IgD-negative memory B cell (primary cell): ENCODE results near the gene ELOVL6. TPM values are rescaled to one million over a fixed set of nuclear protein-coding genes. Genes with fewer than 3 reads are reported as not detected.
"Not testable (repeated sequence)": the region's sequence is repeated elsewhere in the genome, so short reads cannot be mapped to it uniquely, and the experiment has no call there.

Source experiments
- H3K27ac Mint-ChIP-seq, 3 donors: one replicate each; pipeline ENCODE4 v1.8.0; 2020 to 2022; ENCODE audit warnings: mild to moderate bottlenecking in 3 of 3, mixed read lengths in 3 of 3, moderate library complexity in 1 of 3
- H3K27me3 Mint-ChIP-seq: one replicate; pipeline ENCODE4 v1.8.0; 2021; ENCODE audit warnings: mixed read lengths
- H3K36me3 Mint-ChIP-seq: one replicate; pipeline ENCODE4 v1.8.0; 2020; ENCODE audit warnings: mild to moderate bottlenecking, mixed read lengths
- H3K4me1 Mint-ChIP-seq, 3 donors: one replicate each; pipeline ENCODE4 v1.8.0; 2020 to 2022; ENCODE audit warnings: mixed read lengths in 3 of 3, mild to moderate bottlenecking in 1 of 3
- H3K4me3 Mint-ChIP-seq, 4 donors: one replicate each; pipeline ENCODE4 v1.8.0; 2020 to 2022; ENCODE audit warnings: mild to moderate bottlenecking in 4 of 4, mixed read lengths in 4 of 4, moderate library complexity in 3 of 4
- H3K9me3 Mint-ChIP-seq, 3 donors: one replicate each; pipeline ENCODE4 v1.8.0; 2020 to 2021; ENCODE audit warnings: mixed read lengths in 3 of 3, mild to moderate bottlenecking in 1 of 3
- polyA plus RNA-seq: library from polyadenylated mRNA; unstranded; fragments of 300-500 nt; fragmentation: Illumina TruSeq; gene quantifications from one replicate; pipeline ENCODE4 v1.2.3, GENCODE V29; 2021

The ELOVL6 gene
- 0.08 TPM for polyA plus RNA-seq

GRCh38 chr4:110198435-110199416 is at the start of gene ELOVL6:
TSS of gene ELOVL6 (minus strand) at chr4:110198615. CDS start at chr4:110198335, 280 bp downstream.
- H3K27me3 Mint-ChIP-seq, result peaks cover 2% of the 10 kb centered on the region
- H3K4me3 Mint-ChIP-seq, result peak within 1 kb of the TSS; percentile 91 to 99 (median 96)
- peak within 1 kb of the TSS; percentile 27 to 94 (median 83) for H3K27ac Mint-ChIP-seq
- H3K4me1 Mint-ChIP-seq, result peaks cover 12 to 17% (median 14%) of the 10 kb centered on the region in 3 donors
- no peaks in the 10 kb centered on the region for H3K36me3 Mint-ChIP-seq
- H3K9me3 Mint-ChIP-seq, result no peaks in the 10 kb centered on the region

- Mint-ChIP-seq H3K36me3 (no peaks in the 10 kb centered on the region), H3K27me3 (no peaks in the 10 kb centered on the region), H3K4me1 (no peaks in the 10 kb centered on the region), H3K9me3 (no peaks in the 10 kb centered on the region), H3K27ac (no peak overlapping the region), H3K4me3 (no peak overlapping the region)
Observed at GRCh38 chr4:110248100-110248499, 49.7 kb upstream of the ELOVL6 start.

GRCh38 chr4:110247591-110247990 is 49.2 kb upstream of the ELOVL6 start:
- Mint-ChIP-seq H3K27ac (no peak overlapping the region), H3K9me3 (no peaks in the 10 kb centered on the region), H3K36me3 (no peaks in the 10 kb centered on the region), H3K4me1 (no peaks in the 10 kb centered on the region), H3K4me3 (no peak overlapping the region), H3K27me3 (no peaks in the 10 kb centered on the region)

GRCh38 chr4:110245577-110245976 is 47.2 kb upstream of the ELOVL6 start:
- Mint-ChIP-seq H3K4me1 (no peaks in the 10 kb centered on the region), H3K27ac (no peak overlapping the region), H3K4me3 (no peak overlapping the region), H3K9me3 (no peaks in the 10 kb centered on the region), H3K27me3 (no peaks in the 10 kb centered on the region), H3K36me3 (no peaks in the 10 kb centered on the region)

- peaks cover 6% of the 10 kb centered on the region for H3K27me3 Mint-ChIP-seq
- peaks cover 0 to 2% (median 0%) of the 10 kb centered on the region in 3 donors for H3K9me3 Mint-ChIP-seq
- H3K36me3 Mint-ChIP-seq, result no peaks in the 10 kb centered on the region
- no peak overlapping the region for H3K4me3 Mint-ChIP-seq
- H3K27ac Mint-ChIP-seq, result no peak overlapping the region
- H3K4me1 Mint-ChIP-seq, result peaks cover 0 to 2% (median 0%) of the 10 kb centered on the region in 3 donors
Observed at GRCh38 chr4:110236324-110236723, 37.9 kb upstream of the ELOVL6 start.

- not testable (repeated sequence) for H3K27me3 Mint-ChIP-seq, H3K36me3 Mint-ChIP-seq, H3K9me3 Mint-ChIP-seq, H3K4me3 Mint-ChIP-seq, H3K4me1 Mint-ChIP-seq, H3K27ac Mint-ChIP-seq
Observed at GRCh38 chr4:110233581-110233980, 35.2 kb upstream of the ELOVL6 start.

- no peak overlapping the region for H3K4me3 Mint-ChIP-seq
- peaks cover 0 to 3% (median 2%) of the 10 kb centered on the region in 3 donors for H3K9me3 Mint-ChIP-seq
- peaks cover 4% of the 10 kb centered on the region for H3K27me3 Mint-ChIP-seq
- H3K4me1 Mint-ChIP-seq, result peaks cover 0 to 2% (median 0%) of the 10 kb centered on the region in 3 donors
- H3K36me3 Mint-ChIP-seq, result no peaks in the 10 kb centered on the region
- no peak overlapping the region for H3K27ac Mint-ChIP-seq
Observed at GRCh38 chr4:110231869-110232268, 33.5 kb upstream of the ELOVL6 start.

GRCh38 chr4:110229266-110229665 is 30.9 kb upstream of the ELOVL6 start:
- Mint-ChIP-seq H3K27ac (peak overlapping the region in 1 of 3 donors; percentile 57), H3K27me3 (no peaks in the 10 kb centered on the region), H3K4me3 (no peak overlapping the region), H3K36me3 (no peaks in the 10 kb centered on the region), H3K9me3 (peaks cover 0 to 3% (median 2%) of the 10 kb centered on the region in 3 donors), H3K4me1 (peaks cover 0 to 2% (median 0%) of the 10 kb centered on the region in 3 donors)

- Mint-ChIP-seq H3K4me3 (no peak overlapping the region), H3K9me3 (peaks cover 0 to 3% (median 0%) of the 10 kb centered on the region in 3 donors), H3K27me3 (peaks cover 3% of the 10 kb centered on the region), H3K36me3 (no peaks in the 10 kb centered on the region), H3K27ac (no peak overlapping the region), H3K4me1 (no peaks in the 10 kb centered on the region)
Observed at GRCh38 chr4:110224812-110225211, 26.4 kb upstream of the ELOVL6 start.

GRCh38 chr4:110224142-110224541 is 25.7 kb upstream of the ELOVL6 start:
- no peaks in the 10 kb centered on the region for H3K36me3 Mint-ChIP-seq
- H3K4me1 Mint-ChIP-seq, result no peaks in the 10 kb centered on the region
- H3K27me3 Mint-ChIP-seq, result peaks cover 3% of the 10 kb centered on the region
- H3K4me3 Mint-ChIP-seq, result no peak overlapping the region
- H3K27ac Mint-ChIP-seq, result no peak overlapping the region
- H3K9me3 Mint-ChIP-seq, result peaks cover 1 to 5% (median 4%) of the 10 kb centered on the region in 3 donors

GRCh38 chr4:110218935-110219334 is 20.5 kb upstream of the ELOVL6 start:
- H3K4me1 Mint-ChIP-seq, H3K27ac Mint-ChIP-seq, H3K36me3 Mint-ChIP-seq, H3K4me3 Mint-ChIP-seq, H3K27me3 Mint-ChIP-seq: not testable (repeated sequence)
- peaks cover 6 to 11% (median 9%) of the 10 kb centered on the region in 3 donors for H3K9me3 Mint-ChIP-seq

GRCh38 chr4:110217181-110217580 is 18.8 kb upstream of the ELOVL6 start:
- not testable (repeated sequence) for H3K4me3 Mint-ChIP-seq, H3K27ac Mint-ChIP-seq

GRCh38 chr4:110216129-110216528 is 17.7 kb upstream of the ELOVL6 start:
- peaks cover 0 to 1% (median 0%) of the 10 kb centered on the region in 3 donors for H3K4me1 Mint-ChIP-seq
- H3K9me3 Mint-ChIP-seq, result peaks cover 6 to 11% (median 9%) of the 10 kb centered on the region in 3 donors
- H3K4me3 Mint-ChIP-seq, result no peak overlapping the region
- H3K36me3 Mint-ChIP-seq, result no peaks in the 10 kb centered on the region
- peaks cover 5% of the 10 kb centered on the region for H3K27me3 Mint-ChIP-seq
- no peak overlapping the region for H3K27ac Mint-ChIP-seq

More at GRCh38 chr4:110217181-110217580, 18.8 kb upstream of the ELOVL6 start:
- not testable (repeated sequence) for H3K36me3 Mint-ChIP-seq, H3K4me1 Mint-ChIP-seq, H3K27me3 Mint-ChIP-seq
- peaks cover 6 to 11% (median 9%) of the 10 kb centered on the region in 3 donors for H3K9me3 Mint-ChIP-seq

GRCh38 chr4:110211770-110212061 is 13.3 kb upstream of the ELOVL6 start:
- H3K36me3 Mint-ChIP-seq, result no peaks in the 10 kb centered on the region
- peaks cover 0 to 1% (median 0%) of the 10 kb centered on the region in 3 donors for H3K4me1 Mint-ChIP-seq
- peaks cover 0 to 2% (median 0%) of the 10 kb centered on the region in 3 donors for H3K9me3 Mint-ChIP-seq
- peak overlapping the region in 1 of 4 donors; percentile 65 for H3K4me3 Mint-ChIP-seq
- no peak overlapping the region for H3K27ac Mint-ChIP-seq
- H3K27me3 Mint-ChIP-seq, result peaks cover 3% of the 10 kb centered on the region

- H3K4me1 Mint-ChIP-seq, result peaks cover 0 to 1% (median 0%) of the 10 kb centered on the region in 3 donors
- H3K36me3 Mint-ChIP-seq, result no peaks in the 10 kb centered on the region
- H3K27me3 Mint-ChIP-seq, result peaks cover 3% of the 10 kb centered on the region
- H3K9me3 Mint-ChIP-seq, result peaks cover 0 to 2% (median 0%) of the 10 kb centered on the region in 3 donors
- H3K27ac Mint-ChIP-seq, result no peak overlapping the region
- peak overlapping the region in 1 of 4 donors; percentile 63 for H3K4me3 Mint-ChIP-seq
Observed at GRCh38 chr4:110211007-110211769, 12.8 kb upstream of the ELOVL6 start.
